Measurements from ENCODE around the gene ATP5F1D.

ATP5F1D gene

DNA sequence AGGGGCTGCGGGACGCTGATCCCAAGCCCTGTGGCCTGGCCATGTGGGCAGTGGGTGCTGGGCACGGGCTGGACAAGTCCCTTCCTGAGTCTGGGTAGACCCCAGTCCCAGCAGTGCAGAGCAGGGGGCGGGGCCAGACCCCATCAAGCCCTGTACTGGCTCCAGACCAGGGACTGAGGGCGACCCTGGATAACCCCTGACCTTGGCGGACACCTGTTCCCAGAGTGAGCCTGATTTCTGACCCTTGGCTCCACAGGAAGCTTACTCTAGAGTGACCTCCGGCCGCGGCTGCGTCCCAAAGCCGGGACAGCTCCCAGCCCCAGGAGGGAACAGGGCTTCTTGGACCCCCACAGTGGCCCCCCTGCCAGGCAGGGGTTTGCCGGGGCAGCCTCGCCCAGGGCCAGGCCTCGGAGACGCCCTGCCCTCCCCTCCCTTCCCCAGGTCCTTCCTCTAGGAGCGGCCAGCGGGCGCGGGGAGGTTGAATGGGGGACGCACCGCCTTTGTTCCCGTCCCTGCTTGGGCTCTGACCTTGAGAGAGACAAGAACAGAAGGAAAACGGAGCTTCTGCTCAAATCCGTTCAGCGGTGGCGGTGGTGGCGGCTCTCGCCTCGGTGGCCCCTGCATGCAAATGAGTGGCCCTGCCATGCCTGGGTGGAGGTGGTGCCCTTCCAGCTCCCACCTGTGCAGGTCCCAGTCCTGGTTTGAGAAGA, 41.8 kb downstream of the ATP5F1D start:
- DNase-seq (ENCODE audit: low spot score), result no peak

DNA sequence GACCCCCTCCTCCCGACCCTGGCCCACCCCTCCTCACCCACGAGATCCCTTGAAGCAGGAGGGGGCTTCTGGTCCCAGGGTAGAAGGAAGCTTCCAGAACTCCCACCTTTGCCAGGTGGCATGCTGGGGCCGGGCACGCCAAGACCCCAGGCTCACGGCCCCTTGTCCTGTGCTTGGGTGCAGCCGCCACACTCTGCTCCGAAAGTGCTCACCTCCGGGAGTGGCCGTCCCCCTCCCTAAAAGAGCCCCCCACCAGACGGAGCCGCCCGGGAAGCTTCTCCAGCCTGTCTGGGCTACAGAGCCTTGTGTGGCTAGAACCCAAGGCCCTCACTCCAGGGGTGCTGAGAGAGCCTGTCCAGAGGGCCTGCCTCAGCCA, 42.4 kb downstream of the ATP5F1D start:
- DNase-seq (ENCODE audit: low spot score), result no peak

DNA sequence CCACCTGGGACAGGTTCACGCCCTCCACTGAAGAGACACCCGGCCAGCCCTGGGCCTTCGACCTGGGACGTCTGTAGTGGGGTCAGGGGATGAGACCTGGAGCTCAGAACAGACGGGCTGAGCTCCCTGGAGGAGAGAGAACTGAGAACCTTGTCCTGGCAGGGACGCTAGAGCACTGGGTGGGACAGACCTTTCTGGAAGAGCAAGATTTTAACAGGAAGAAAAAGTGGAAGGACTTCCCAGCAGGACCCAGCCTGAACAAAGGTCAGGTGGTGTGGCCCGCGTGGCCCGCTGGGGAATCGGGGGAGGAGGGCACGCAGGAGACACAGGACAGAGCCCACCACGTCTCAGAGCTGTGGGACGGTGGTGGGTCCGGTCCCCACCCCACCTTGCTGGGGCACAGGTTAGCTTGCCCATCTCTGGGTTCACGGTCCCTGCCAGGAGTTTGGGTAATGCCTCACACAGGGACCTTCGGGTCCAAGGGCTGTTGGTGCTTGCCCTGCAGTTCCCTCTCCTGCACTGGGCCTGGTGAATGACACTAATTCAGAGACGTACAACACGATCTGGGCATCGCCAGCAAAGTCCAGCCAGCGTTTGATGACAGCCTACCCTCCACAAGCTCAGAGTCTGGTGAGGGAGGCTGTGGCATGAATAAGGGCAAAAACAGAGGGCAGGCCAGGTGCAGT, 42.9 kb downstream of the ATP5F1D start:
- DNase-seq (ENCODE audit: low spot score), result no peak

DNA sequence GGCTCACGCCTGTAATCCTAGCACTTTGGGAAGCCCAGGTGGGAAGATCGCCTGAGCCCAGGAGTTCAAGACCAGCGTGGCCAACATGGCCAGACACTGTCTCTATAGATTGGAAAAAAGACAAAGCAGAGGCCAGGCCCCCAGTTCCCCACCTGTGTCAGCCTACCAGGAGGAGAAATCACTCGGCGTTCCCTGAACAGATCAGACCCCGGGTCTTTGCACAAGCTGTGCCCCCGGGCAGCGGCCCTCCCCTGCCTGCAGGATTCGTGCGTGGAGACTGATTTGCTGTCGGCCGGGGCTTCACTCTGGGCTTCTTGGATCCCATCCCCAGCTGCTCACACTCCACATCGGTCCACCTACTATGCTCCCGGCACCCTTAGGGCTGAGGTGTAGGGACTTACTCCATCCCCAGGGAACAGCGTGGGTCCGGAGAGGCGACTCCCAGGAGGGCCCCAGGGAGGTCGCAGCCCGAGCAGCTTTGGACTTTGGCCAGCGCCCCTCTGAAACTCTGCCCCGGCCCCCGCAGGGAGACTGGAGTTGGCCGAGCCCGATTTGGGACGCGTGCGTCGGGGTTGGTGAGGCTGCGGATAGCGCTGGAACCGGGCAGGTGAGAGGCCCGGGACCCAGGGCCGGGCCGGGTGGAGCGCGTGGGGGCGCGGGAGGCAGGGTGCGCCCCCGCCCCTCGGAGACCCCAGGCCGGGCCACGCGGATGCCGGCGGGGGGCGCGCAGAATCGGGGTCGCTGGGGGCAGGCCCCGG, 43.6 kb downstream of the ATP5F1D start:
- no peak for DNase-seq (ENCODE audit: low spot score)

DNA sequence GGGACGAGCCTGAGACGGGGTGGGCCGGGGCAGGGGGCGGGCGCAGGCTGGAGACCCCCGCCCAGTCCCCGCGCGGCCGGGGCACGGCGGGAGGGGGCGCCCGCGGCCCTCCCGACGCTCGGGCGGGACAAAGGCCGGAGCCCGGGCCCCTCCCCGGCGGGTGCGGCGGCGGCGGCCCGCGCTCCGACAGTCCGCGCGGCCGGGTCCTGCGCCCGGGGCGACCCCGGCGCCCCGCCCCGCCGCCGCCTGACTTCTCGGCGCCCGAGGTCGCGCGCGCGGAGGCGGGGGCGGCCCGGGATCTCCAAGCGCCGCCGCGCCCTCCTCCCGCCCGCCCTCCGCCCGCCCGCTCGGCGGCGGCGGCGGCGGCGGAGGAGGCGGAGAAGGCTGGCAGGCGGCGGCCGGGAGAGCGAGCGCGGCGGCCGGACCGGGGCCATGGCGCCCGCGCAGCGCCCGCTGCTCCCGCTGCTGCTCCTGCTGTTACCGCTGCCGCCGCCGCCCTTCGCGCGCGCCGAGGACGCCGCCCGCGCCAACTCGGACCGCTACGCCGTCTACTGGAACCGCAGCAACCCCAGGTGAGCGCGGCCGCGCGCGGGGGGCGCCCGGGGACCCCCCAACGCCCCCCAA, 44.3 kb downstream of the ATP5F1D start, which contains the start of gene EFNA2:
TSS of gene EFNA2 (plus strand) at position 137 of the 624 bp plus-strand sequence. CDS start at position 433, 296 bp downstream.
- no peak for DNase-seq (ENCODE audit: low spot score)

DNA sequence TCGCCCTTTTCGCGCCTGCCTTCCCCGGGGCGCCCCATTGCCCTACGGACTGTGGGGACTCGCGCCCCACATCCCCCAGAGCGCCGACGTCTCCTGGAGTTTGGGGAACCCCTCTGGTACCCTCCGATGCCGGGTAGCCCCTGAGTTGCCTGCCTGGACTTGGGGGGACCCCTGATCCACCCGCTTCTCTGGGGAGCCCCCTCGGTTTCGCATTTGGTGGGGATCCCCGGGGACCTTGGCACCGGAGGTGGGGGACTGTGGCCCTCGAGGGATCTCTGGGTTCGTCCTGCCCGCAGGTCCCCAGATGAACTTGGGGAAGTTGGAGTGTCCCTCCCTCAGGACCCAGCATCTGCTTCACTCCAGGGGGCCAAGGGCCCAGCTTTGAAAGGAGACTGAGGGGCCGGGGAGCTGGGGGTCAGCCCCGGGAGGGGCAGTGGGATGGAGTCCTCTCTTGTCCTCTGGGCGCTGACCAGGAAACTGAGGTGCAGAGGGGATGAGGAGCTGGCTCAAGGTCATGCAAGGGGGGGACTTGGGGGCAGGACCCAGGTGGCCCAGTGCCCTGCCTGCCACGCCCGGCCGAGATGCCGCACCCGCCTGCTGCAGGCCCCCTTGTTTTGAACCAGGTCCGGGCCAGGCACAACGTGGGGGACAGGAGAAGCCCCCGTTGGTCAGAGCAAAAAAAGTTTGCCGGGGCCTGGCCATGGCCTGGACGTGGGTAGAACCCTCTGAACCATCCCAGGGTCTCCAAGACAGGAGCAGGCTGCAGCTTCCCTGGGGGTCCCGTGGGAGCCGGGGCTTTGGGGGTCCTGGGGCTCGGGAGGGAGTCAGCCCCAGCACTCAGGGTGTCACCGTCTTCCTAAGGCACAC, 45.2 kb downstream of the ATP5F1D start:
- no peak for DNase-seq (ENCODE audit: low spot score)

DNA sequence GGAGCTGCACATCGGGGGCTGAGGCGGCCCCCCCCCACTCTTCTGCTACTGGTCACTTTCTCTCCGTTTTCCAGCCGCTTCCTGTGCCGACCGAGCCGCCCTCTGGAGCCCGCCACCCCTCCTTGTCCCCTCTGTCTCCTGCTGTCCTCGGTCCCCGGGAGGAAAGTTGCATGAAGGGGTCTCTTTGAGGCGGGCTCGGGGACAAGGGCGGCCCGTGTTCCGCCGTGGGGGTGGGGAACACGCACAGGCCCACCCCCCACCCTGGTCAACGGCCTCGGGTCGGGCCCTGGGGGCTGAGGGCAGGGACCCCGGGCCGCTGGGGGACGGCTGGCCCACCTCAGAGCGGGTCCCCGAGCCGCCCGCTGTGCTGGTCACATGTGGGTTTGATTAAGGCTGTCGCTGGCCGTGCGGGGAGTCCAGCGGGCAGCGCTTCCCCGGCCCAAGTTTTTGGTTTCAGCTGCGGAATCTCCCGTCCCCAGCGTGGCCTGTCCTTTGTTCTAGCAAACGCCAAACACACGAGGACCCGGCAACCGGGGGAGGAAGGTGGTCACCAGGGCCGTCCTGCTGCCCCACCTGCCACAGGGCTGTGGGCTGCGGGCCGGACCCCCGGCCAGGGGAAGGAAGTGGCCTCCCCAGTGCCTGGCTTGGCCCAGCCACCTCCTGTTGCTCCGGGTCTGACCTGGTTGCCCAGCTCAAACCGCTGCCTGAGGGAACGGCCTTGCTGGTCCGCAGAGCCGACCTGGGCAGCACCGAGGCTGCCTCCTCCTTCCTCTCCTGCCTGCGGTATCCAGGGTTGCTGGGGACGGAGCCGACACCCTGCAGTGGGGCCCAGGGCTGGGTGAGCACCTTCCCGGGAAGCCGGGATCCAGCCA, 46.0 kb downstream of the ATP5F1D start:
- DNase-seq (ENCODE audit: low spot score), result no peak

DNA sequence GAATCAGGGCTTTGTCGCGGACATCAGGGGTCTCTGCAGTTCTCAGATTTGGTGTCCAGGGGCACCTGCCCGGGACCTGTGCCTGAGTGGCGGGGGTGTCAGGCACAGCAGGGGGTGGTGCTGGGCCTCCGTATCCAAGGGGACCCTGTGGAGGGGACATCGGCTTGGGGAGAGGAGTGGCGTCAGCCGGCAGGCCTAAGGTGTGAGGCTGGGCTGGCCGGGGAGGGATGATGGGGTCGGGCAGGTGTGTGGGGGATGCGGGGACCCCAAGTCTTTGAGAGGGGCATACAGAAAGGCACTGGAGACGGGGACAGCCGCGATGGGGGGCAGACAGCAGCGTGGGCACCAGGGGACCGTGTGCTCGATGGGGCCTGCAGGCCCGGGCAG, 46.7 kb downstream of the ATP5F1D start:
- DNase-seq (ENCODE audit: low spot score), result no peak

GRCh38 chr19:1288833-1289685, 47.5 kb downstream of the ATP5F1D start:
- no peak for DNase-seq (ENCODE audit: low spot score)

DNA sequence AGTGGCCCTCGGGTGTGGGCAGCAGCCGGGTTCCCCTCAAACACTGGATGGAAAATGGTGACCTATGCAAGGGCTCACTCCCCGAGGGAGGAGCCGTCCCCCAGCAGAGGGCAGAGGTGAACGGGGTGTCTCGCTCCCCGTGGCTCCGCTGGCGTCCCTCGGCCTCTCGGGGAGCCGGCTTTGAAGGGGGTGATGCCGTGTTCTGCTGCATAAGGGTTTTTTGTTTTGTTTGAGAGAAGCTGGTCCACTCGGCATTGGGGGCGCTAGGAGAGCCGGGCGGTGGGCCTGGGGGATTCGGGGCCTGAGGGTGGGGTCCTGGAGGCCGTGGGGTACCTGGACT, 48.1 kb downstream of the ATP5F1D start:
- no peak for DNase-seq (ENCODE audit: low spot score)

DNA sequence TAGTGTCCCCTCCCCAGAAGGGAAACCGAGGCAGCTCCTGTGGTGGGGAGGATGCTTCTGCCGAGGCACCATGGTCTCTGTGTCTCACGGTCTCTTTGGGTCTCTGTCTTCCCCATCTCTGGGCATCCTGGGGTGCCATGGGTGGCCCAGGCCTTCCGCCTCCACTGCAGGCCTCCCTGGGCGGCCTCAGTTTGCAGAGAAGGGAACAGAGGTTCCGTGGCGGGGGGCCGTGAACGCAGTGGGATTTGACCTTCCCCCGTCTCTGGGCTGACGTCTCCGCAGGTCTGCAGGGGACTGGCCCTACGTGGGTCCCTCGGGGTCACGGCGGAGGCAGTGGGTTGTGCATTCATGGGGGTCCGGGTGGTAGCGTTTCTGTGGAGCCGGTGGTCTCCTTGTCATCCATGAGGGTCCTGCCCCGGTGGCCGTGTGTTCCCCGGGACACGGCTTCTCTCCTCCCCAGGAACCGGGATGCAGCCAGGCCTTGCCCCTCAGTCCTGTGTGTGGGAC, 48.7 kb downstream of the ATP5F1D start:
- DNase-seq (ENCODE audit: low spot score), result no peak

- no peak for DNase-seq (ENCODE audit: low spot score)
Observed at GRCh38 chr19:1290703-1291651, 49.4 kb downstream of the ATP5F1D start.

DNA sequence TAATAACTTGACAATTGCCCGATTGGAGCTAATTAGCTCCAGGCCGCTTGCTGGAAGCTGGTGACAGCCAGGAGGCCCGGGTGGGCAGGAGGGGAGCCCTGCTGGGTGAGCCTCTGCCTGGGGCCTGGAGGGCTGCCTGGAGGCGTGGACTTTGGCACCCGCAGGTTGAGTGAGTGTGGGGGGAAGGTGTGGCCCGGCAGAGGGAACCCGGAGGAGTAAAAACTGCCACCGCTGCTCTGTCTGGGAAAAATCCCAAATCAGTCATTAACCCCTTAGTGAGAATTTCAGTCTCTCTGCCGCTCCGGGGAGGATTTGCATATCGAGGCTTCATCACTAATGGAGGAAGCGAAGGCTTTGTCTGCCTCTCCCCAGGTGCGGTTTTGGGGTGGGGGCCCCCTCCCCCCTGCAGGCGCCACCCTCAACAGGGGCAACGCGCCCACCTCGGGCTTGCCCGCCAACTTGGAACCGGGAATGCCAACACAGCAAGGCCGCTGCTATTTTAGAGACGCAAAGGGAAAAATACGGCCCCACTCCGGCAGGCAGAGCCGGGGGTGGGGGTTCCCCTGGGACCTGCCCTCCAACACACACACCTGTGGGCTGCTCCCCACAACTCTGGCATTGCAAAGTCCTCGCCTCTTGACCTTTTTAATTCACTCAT, 50.3 kb downstream of the ATP5F1D start:
- DNase-seq (ENCODE audit: low spot score), result no peak

DNA sequence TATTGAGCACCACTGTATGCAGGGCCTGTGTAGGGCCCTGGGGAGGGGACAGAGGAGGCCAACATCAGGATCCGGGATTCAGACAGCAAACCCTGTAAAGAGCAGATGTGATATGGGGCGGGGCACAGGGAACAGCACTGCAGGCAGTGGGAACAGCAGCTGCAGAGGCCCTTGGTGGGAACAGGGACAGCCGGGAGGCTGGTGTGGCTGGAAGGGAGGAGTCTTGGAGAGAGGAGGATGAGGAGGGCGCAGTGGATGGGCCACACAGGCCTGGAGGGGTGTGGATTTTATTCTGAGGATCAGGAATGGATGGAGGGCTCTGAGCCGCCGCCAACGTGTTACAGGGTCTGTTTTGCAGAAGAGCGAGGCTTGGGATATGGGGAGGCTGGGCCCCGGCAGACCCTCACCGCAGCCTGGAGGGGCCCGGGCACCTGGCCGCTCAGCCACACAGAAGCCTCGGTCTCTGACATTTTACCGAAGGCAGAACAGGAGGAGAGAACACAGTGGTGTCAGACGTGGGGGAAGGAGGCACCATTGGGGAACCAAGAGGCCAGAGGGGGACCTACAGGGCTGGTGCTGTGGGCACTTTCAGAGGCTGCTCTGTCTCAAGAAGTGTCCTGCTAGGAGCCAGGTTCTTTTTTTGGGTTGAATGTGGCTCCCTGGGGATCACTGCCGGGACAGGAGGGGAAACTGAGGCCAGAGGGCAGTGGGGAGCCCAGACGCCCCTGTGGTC, 51.0 kb downstream of the ATP5F1D start:
- DNase-seq (ENCODE audit: low spot score), result no peak

GRCh38 chr19:1293782-1294604, 52.4 kb downstream of the ATP5F1D start:
- no peak for DNase-seq (ENCODE audit: low spot score)
